Measurements from ENCODE around the gene AWAT1.

GRCh38 chrX:70247252-70247651, 12.8 kb downstream of the AWAT1 start:
- no peak for TF ChIP-seq REST (IDR thresholded peaks at IDR 0.05; ENCODE audit: low read depth)
- no peak for TF ChIP-seq TEAD4 (IDR thresholded peaks at IDR 0.05)
- TF ChIP-seq FOXM1 (IDR thresholded peaks at IDR 0.05; ENCODE audit: borderline replicate concordance, low read depth): no peak
- TF ChIP-seq USF1 (IDR thresholded peaks at IDR 0.05): no peak
- TF ChIP-seq EGR1 (IDR thresholded peaks at IDR 0.05): no peak
- no peak for TF ChIP-seq RAD21 (IDR thresholded peaks at IDR 0.05; ENCODE audit: low read depth)
